Measurements from ENCODE around the gene TPRX2. TPM values are rescaled to one million over a fixed set of nuclear protein-coding genes. Genes with fewer than 3 reads are reported as not detected.
"Not testable (repeated sequence)": the region's sequence is repeated elsewhere in the genome, so short reads cannot be mapped to it uniquely, and the experiment has no call there.

Gene TPRX2
- total RNA-seq, 6 experiments from 2014 or later, result not detected

GRCh38 chr19:47848823-47849473 lies 10.1 kb upstream of the TPRX2 start:
- intact Hi-C loops (cut with DNase I), result no loop called here
- TF ChIP-seq CTCF (IDR thresholded peaks at IDR 0.05) (peak; percentile 7 to 42 (median 32)), POLR2A (IDR thresholded peaks at IDR 0.05) (no peak)
- Histone ChIP-seq H3K27ac (no peak overlapping the region), H3K4me3 (no peak overlapping the region), H3K27me3 (no peaks in the 10 kb centered on the region), H3K36me3 (no peaks in the 10 kb centered on the region), H3K9me3 (no peaks in the 10 kb centered on the region), H3K4me1 (no peaks in the 10 kb centered on the region)
- no peak for DNase-seq
- WGBS (ENCODE audit: insufficient coverage, low coverage, low lambda C conversion rate, missing lambda C conversion rate), result 23% methylated on average over 22 of the region's 22 CpGs
- no peak for ATAC-seq

- H3K4me1 ChIP-seq, result no peaks in the 10 kb centered on the region
- WGBS (ENCODE audit: insufficient coverage, low coverage, low lambda C conversion rate, missing lambda C conversion rate), result 63% methylated on average over 3 of the region's 5 CpGs
- DNase-seq, result no peak
- no peak overlapping the region for H3K27ac ChIP-seq
- TF ChIP-seq POLR2A (IDR thresholded peaks at IDR 0.05) (no peak), CTCF (IDR thresholded peaks at IDR 0.05) (no peak)
- H3K36me3 ChIP-seq, result no peaks in the 10 kb centered on the region
- no peak overlapping the region for H3K4me3 ChIP-seq
- H3K9me3 ChIP-seq, result no peaks in the 10 kb centered on the region
- intact Hi-C loops (cut with DNase I), result no loop called here
- no peaks in the 10 kb centered on the region for H3K27me3 ChIP-seq
- ATAC-seq, result no peak
Measured at GRCh38 chr19:47853003-47853402, 6.0 kb upstream of the TPRX2 start.

- Histone ChIP-seq H3K27me3 (no peaks in the 10 kb centered on the region), H3K9me3 (no peaks in the 10 kb centered on the region), H3K27ac (no peak overlapping the region), H3K36me3 (no peaks in the 10 kb centered on the region), H3K4me3 (no peak overlapping the region), H3K4me1 (no peaks in the 10 kb centered on the region)
- intact Hi-C loops (cut with DNase I), result no loop called here
- TF ChIP-seq CTCF (IDR thresholded peaks at IDR 0.05), result no peak
- no peak for TF ChIP-seq POLR2A (IDR thresholded peaks at IDR 0.05)
- DNase-seq (no peak), ATAC-seq (no peak)
- WGBS (ENCODE audit: insufficient coverage, low coverage, low lambda C conversion rate, missing lambda C conversion rate), result 48% methylated on average over 4 of the region's 4 CpGs
Measured at GRCh38 chr19:47854459-47854858, 4.6 kb upstream of the TPRX2 start.

- WGBS (ENCODE audit: insufficient coverage, low coverage, low lambda C conversion rate, missing lambda C conversion rate), result 87% methylated on average over 8 of the region's 9 CpGs
- H3K36me3 ChIP-seq; DNase-seq; intact Hi-C loops (cut with DNase I); H3K4me3 ChIP-seq; H3K9me3 ChIP-seq; ATAC-seq; H3K27me3 ChIP-seq; H3K4me1 ChIP-seq; H3K27ac ChIP-seq: not testable (repeated sequence)
Measured at GRCh38 chr19:47858231-47858630, 804 bp upstream of the TPRX2 start.

GRCh38 chr19:47859838-47860237 lies 803 bp downstream of the TPRX2 start:
- H3K9me3 ChIP-seq; ATAC-seq; intact Hi-C loops (cut with DNase I); H3K36me3 ChIP-seq; DNase-seq; H3K27ac ChIP-seq; H3K27me3 ChIP-seq; H3K4me1 ChIP-seq; H3K4me3 ChIP-seq: not testable (repeated sequence)
- WGBS (ENCODE audit: insufficient coverage, low coverage, low lambda C conversion rate, missing lambda C conversion rate), result no CpG with 5 or more reads among the region's 17 CpGs
